Measurements from ENCODE around the gene CCR5. TPM values are rescaled to one million over a fixed set of nuclear protein-coding genes. Genes with fewer than 3 reads are reported as not detected.
"Not testable (repeated sequence)": the region's sequence is repeated elsewhere in the genome, so short reads cannot be mapped to it uniquely, and the experiment has no call there.

The CCR5 gene
- total and polyA plus RNA-seq, 4 donors, result 0.06 to 0.75 (median 0.37) TPM

GRCh38 chr3:46324036-46324435 lies 46.7 kb upstream of the CCR5 start:
- TF ChIP-seq YY1 (IDR thresholded peaks at IDR 0.05) (no peak), JUND (IDR thresholded peaks at IDR 0.05) (no peak), ATF3 (IDR thresholded peaks at IDR 0.05) (no peak), REST (IDR thresholded peaks at IDR 0.05) (no peak), HNF4A (conservative IDR thresholded peaks at IDR 0.05) (no peak), TAF1 (conservative IDR thresholded peaks at IDR 0.05) (no peak), GABPA (IDR thresholded peaks at IDR 0.05 in 1 of 2, conservative IDR thresholded peaks at IDR 0.05 in 1 of 2) (no peak), HNF4G (IDR thresholded peaks at IDR 0.05) (no peak)
- Histone ChIP-seq H3K4me3 (ENCODE audit: low read depth in 1 of 3, low read length in 3 of 3) (no peak overlapping the region), H3K9me3 (ENCODE audit: control insufficient read depth in 4 of 4, low read length in 3 of 4) (no peaks in the 10 kb centered on the region), H3K36me3 (ENCODE audit: control insufficient read depth in 4 of 4, insufficient read depth in 3 of 4, low read depth in 1 of 4, low read length in 3 of 4) (no peaks in the 10 kb centered on the region), H3K27me3 (ENCODE audit: control insufficient read depth in 4 of 4, insufficient read depth in 4 of 4, low read length in 3 of 4) (no peaks in the 10 kb centered on the region), H3K9ac (ENCODE audit: low read depth in 1 of 2, low read length in 2 of 2) (no peak overlapping the region), H3K27ac (ENCODE audit: low read depth in 1 of 2, low read length in 2 of 2) (no peak overlapping the region), H3K4me1 (ENCODE audit: control insufficient read depth in 4 of 4, insufficient read depth in 4 of 4, low read length in 3 of 4) (no peaks in the 10 kb centered on the region)
- DNase-seq (ENCODE audit: low spot score), result no peak
- WGBS, result 71% methylated on average over 2 of the region's 2 CpGs

GRCh38 chr3:46325645-46326300 lies 45.0 kb upstream of the CCR5 start:
- Histone ChIP-seq H3K9ac (ENCODE audit: low read depth in 1 of 2, low read length in 2 of 2) (no peak overlapping the region), H3K27me3 (ENCODE audit: control insufficient read depth in 4 of 4, insufficient read depth in 4 of 4, low read length in 3 of 4) (no peaks in the 10 kb centered on the region), H3K4me3 (ENCODE audit: low read depth in 1 of 3, low read length in 3 of 3) (no peak overlapping the region), H3K27ac (ENCODE audit: low read depth in 1 of 2, low read length in 2 of 2) (no peak overlapping the region), H3K9me3 (ENCODE audit: control insufficient read depth in 4 of 4, low read length in 3 of 4) (no peaks in the 10 kb centered on the region), H3K36me3 (ENCODE audit: control insufficient read depth in 4 of 4, insufficient read depth in 3 of 4, low read depth in 1 of 4, low read length in 3 of 4) (no peaks in the 10 kb centered on the region), H3K4me1 (ENCODE audit: control insufficient read depth in 4 of 4, insufficient read depth in 4 of 4, low read length in 3 of 4) (no peaks in the 10 kb centered on the region)
- no peak for DNase-seq (ENCODE audit: low spot score)
- no peak for TF ChIP-seq JUND (IDR thresholded peaks at IDR 0.05)
- WGBS, result 79% methylated on average over 1 of the region's 1 CpG

- H3K36me3 ChIP-seq (ENCODE audit: control insufficient read depth in 4 of 4, insufficient read depth in 3 of 4, low read depth in 1 of 4, low read length in 3 of 4); H3K9me3 ChIP-seq (ENCODE audit: control insufficient read depth in 4 of 4, low read length in 3 of 4); H3K4me3 ChIP-seq (ENCODE audit: low read depth in 1 of 3, low read length in 3 of 3); H3K27me3 ChIP-seq (ENCODE audit: control insufficient read depth in 4 of 4, insufficient read depth in 4 of 4, low read length in 3 of 4); H3K9ac ChIP-seq (ENCODE audit: low read depth in 1 of 2, low read length in 2 of 2); H3K27ac ChIP-seq (ENCODE audit: low read depth in 1 of 2, low read length in 2 of 2); H3K4me1 ChIP-seq (ENCODE audit: control insufficient read depth in 4 of 4, insufficient read depth in 4 of 4, low read length in 3 of 4); DNase-seq (ENCODE audit: low spot score): not testable (repeated sequence)
- 97% methylated on average over 3 of the region's 3 CpGs for WGBS
Measured at GRCh38 chr3:46330676-46331075, 40.1 kb upstream of the CCR5 start.
